Mesothelial cell of epicardium (in vitro differentiated cells): ENCODE data around the gene TLCD5. TPM values are rescaled to one million over a fixed set of nuclear protein-coding genes. Genes with fewer than 3 reads are reported as not detected.

Experiments used
- DNase-seq, 2 experiments: peaks; one replicate each; pipeline ENCODE4 v3.0.0; 2021; ENCODE audit warnings: low spot score in 2 of 2; ENCODE audit not compliant: unreplicated experiment in 2 of 2
- H3K27ac Mint-ChIP-seq: 2 replicates; pipeline ENCODE4 v1.8.0; 2021; ENCODE audit warnings: mixed read lengths
- H3K27me3 Mint-ChIP-seq: 2 replicates; pipeline ENCODE4 v1.8.0; 2021; ENCODE audit warnings: low read depth, mixed read lengths
- H3K36me3 Mint-ChIP-seq: 2 replicates; pipeline ENCODE4 v1.8.0; 2021; ENCODE audit warnings: mixed read lengths
- H3K4me1 Mint-ChIP-seq: 2 replicates; pipeline ENCODE4 v1.8.0; 2021; ENCODE audit warnings: mixed read lengths
- H3K4me3 Mint-ChIP-seq: 2 replicates; pipeline ENCODE4 v1.8.0; 2021; ENCODE audit warnings: mild to moderate bottlenecking, moderate library complexity, mixed read lengths
- H3K9me3 Mint-ChIP-seq: 2 replicates; pipeline ENCODE4 v1.8.0; 2021; ENCODE audit warnings: mixed read lengths
- total RNA-seq: library from RNA; stranded (reverse); gene quantifications from 3 replicates; pipeline ENCODE4 v1.2.1, GENCODE V29; 2021
- TF ChIP-seq, protein P1 (sequence below): fragments of 200-600 bp; sonication (generic); IDR thresholded peaks from one replicate; pipeline ENCODE4 v1.5.0; 2021; ENCODE audit warnings: antibody characterized with exemption; ENCODE audit not compliant: unreplicated experiment

Gene TLCD5
- total RNA-seq, 1 donor from 2014 or later: 15.6 TPM

DNA sequence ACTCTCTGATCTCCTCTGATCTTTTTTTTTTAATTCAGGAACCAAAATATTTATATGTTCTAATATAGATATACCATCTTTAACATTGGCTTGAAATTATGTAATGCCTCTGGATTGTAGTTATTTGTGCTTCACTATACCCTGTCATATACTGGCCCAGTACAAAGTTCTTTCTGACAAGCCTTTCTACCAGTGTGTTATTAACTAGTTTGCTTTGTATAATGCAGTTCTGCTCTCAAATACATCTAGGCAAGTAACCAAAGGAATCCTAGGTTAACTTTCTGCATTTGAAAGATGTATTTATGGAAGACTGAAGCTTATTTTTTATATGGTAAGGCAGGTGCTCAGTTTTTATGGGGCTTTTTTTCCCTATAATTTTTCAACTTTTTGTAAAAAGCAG lies 47.2 kb downstream of the TLCD5 start:
- H3K27ac Mint-ChIP-seq: no peak overlapping the region
- no peak overlapping the region for H3K4me3 Mint-ChIP-seq
- TF ChIP-seq, protein P1, sequence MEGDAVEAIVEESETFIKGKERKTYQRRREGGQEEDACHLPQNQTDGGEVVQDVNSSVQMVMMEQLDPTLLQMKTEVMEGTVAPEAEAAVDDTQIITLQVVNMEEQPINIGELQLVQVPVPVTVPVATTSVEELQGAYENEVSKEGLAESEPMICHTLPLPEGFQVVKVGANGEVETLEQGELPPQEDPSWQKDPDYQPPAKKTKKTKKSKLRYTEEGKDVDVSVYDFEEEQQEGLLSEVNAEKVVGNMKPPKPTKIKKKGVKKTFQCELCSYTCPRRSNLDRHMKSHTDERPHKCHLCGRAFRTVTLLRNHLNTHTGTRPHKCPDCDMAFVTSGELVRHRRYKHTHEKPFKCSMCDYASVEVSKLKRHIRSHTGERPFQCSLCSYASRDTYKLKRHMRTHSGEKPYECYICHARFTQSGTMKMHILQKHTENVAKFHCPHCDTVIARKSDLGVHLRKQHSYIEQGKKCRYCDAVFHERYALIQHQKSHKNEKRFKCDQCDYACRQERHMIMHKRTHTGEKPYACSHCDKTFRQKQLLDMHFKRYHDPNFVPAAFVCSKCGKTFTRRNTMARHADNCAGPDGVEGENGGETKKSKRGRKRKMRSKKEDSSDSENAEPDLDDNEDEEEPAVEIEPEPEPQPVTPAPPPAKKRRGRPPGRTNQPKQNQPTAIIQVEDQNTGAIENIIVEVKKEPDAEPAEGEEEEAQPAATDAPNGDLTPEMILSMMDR: no peak
- no peak for DNase-seq
- no peaks in the 10 kb centered on the region for H3K27me3 Mint-ChIP-seq
- peaks cover 5% of the 10 kb centered on the region for H3K36me3 Mint-ChIP-seq
- peaks cover 6% of the 10 kb centered on the region for H3K4me1 Mint-ChIP-seq
- peaks cover 7% of the 10 kb centered on the region for H3K9me3 Mint-ChIP-seq

DNA sequence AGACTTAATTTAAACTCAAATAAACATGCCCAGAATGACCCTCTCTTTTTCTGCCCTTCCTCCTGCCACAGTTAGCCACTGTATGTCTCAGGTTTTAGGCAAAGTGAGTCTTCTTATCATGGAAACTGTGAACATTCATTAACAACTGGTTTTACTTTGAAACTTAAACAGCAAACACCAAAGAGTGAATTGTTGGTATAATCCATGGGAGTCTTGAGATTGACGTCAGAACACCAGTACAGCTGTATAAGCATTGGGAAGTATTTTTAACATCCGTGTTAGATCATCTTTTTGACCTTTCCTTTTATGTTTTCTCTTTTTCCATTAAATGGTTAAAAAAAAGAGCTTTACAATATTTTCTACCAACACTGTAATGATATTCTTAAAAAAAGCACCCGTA lies 50.0 kb downstream of the TLCD5 start:
- TF ChIP-seq, protein P1: no peak
- no peaks in the 10 kb centered on the region for H3K27me3 Mint-ChIP-seq
- peaks cover 4% of the 10 kb centered on the region for H3K4me1 Mint-ChIP-seq
- H3K9me3 Mint-ChIP-seq: peaks cover 18% of the 10 kb centered on the region
- H3K36me3 Mint-ChIP-seq: peaks cover 17% of the 10 kb centered on the region
- no peak for DNase-seq
- no peak overlapping the region for H3K27ac Mint-ChIP-seq
- no peak overlapping the region for H3K4me3 Mint-ChIP-seq

DNA sequence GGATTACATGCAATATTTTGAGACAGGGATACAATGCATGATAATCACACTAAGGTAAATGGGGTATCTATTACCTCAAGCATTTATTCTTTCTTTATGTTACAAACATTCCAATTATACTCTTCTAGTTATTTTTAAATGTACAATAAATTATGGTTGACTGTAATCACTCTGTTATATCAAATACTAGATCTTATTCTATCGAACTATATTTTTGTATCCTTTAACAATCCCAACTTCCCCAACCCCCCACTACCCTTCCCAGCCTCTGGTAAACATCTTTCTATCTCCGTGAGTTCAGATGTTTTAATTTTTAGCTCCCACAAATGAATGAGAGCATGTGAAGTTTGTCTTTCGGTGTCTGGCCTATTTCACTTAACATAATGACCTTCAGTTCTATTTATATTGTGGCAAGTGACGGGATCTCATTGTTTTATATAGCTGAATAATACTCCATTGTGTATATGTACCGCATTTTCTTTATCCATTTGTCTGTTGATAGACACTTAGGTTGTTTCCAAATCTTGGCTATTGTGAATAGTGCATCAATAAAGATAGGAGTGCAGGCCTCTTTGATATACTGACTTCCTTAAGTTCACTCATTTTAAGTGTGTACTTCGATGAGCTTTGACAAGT lies 51.6 kb downstream of the TLCD5 start:
- Mint-ChIP-seq H3K27me3 (no peaks in the 10 kb centered on the region), H3K4me3 (no peak overlapping the region), H3K27ac (no peak overlapping the region), H3K9me3 (peaks cover 18% of the 10 kb centered on the region), H3K4me1 (peaks cover under 1% of the 10 kb centered on the region), H3K36me3 (peaks cover 17% of the 10 kb centered on the region)
- DNase-seq: no peak
- TF ChIP-seq, protein P1: no peak

DNA sequence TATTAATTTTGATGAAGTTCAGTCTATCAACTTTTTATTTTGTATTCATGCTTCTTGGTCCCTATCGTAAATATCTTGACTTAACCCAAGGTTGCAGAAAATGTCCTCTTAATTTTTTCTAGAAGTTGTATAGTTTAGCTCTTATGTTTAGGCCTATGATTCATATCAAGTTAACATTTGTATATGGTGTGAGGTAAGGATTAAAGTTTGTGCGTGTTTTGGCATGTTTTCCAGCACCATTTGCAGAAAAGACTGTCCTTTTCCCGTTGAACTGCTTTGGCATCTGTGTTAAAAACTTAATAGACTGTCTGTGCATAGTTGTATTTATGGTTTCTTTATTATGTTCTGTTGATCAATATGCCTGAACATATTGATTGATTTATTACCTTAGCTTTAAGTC lies 53.4 kb downstream of the TLCD5 start:
- no peaks in the 10 kb centered on the region for H3K4me1 Mint-ChIP-seq
- H3K9me3 Mint-ChIP-seq: peaks cover 21% of the 10 kb centered on the region
- peaks cover 19% of the 10 kb centered on the region for H3K36me3 Mint-ChIP-seq
- DNase-seq: no peak
- TF ChIP-seq, protein P1: no peak
- no peaks in the 10 kb centered on the region for H3K27me3 Mint-ChIP-seq
- H3K4me3 Mint-ChIP-seq: no peak overlapping the region
- no peak overlapping the region for H3K27ac Mint-ChIP-seq

DNA sequence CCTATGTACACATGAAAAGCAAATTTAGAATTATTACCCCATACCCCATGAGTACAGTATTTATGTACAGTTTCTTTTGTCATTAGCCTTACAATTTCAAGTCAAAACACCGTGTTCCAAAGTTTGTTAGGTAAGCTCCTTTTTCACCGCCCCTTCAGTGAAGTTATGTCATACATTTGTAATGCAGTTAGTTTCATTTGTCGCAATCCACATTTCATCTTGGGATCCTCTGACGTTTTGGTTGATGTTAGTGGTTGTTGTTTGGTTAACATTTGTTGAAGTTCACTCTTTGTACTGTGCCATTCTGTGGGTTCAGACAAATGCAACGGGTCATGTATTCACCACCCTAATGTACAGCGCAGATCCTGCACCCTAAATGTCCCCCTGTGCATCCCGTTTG lies 56.3 kb downstream of the TLCD5 start:
- Mint-ChIP-seq H3K4me3 (no peak overlapping the region), H3K27ac (no peak overlapping the region), H3K4me1 (peaks cover 25% of the 10 kb centered on the region), H3K9me3 (peaks cover 21% of the 10 kb centered on the region), H3K27me3 (no peaks in the 10 kb centered on the region), H3K36me3 (peaks cover 19% of the 10 kb centered on the region)
- TF ChIP-seq, protein P1: no peak
- DNase-seq: no peak

Other genes starting within 250 kb of the TLCD5 start
- 7.0 to 9.7 TPM (median 7.9 TPM) in 3 replicates for gene TRIM29, start 187.2 kb upstream of the TLCD5 start, total RNA-seq
- gene OAF, start 114.3 kb upstream of the TLCD5 start, total RNA-seq: 32.2 to 35.8 TPM (median 33.8 TPM) in 3 replicates
- gene POU2F3, start 85.2 kb upstream of the TLCD5 start, total RNA-seq: 0.55 to 0.98 TPM (median 0.86 TPM) in 3 replicates
- gene ARHGEF12, start 11.1 kb downstream of the TLCD5 start, total RNA-seq: 83.0 to 86.0 TPM (median 85.2 TPM) in 3 replicates
- 1.5 to 2.2 TPM (median 1.8 TPM) in 3 replicates for gene GRIK4, start 186.4 kb downstream of the TLCD5 start, total RNA-seq